Caco-2 (cell line): Measurements from ENCODE around the gene DRP2. TPM values are rescaled to one million over a fixed set of nuclear protein-coding genes. Genes with fewer than 3 reads are reported as not detected.

ENCODE experiments used
- BruUV-seq: library from RNA; stranded (reverse); fragments of 400-500 nt; replicated peaks from 2 replicates; lab custom pipeline; 2021; lab: Mats Ljungman, UMichigan
- CTCF ChIA-PET: fragments of 300-600 bp; sonication (Branson Sonifier 250); formaldehyde crosslinking; loops from one replicate; lab custom pipeline; 2022; ENCODE audit warnings: antibody characterized with exemption; lab: Charles Lee
- POLR2A ChIA-PET: fragments of 300-600 bp; sonication (Branson Sonifier 250); formaldehyde crosslinking; loops from one replicate; lab custom pipeline; 2022; ENCODE audit warnings: antibody characterized with exemption; lab: Charles Lee
- DNase-seq, 2 experiments: peaks; one replicate each; pipeline versions ENCODE4 v3.0.0 to v3.0.0-alpha.2; 2020 to 2022
- H3K27me3 ChIP-seq: replicated peaks from 2 replicates; pipeline ENCODE4 v1.6.0; 2011; ENCODE audit warnings: low read length; ENCODE audit not compliant: control insufficient read depth, insufficient read depth
- H3K36me3 ChIP-seq: 2 replicates; pipeline ENCODE4 v1.5.1; 2011; ENCODE audit warnings: low read length; ENCODE audit not compliant: control insufficient read depth, insufficient read depth
- H3K4me1 ChIP-seq: fragments of 250-450 bp; sonication (Bioruptor Pico); 2 replicates; pipeline ENCODE4 v1.5.1; 2020; ENCODE audit warnings: mild to moderate bottlenecking
- H3K4me3 ChIP-seq: 2 replicates; pipeline ENCODE4 v1.5.1; 2011; ENCODE audit warnings: low read depth, mild to moderate bottlenecking, control low read depth, low read length
- H3K9me3 ChIP-seq: fragments of 250-450 bp; sonication (Bioruptor Pico); 2 replicates; pipeline ENCODE4 v1.5.1; 2020; ENCODE audit warnings: mild to moderate bottlenecking, moderate library complexity
- H3K27ac Mint-ChIP-seq: one replicate; pipeline ENCODE4 v1.8.0; 2022; ENCODE audit warnings: mixed read lengths; ENCODE audit not compliant: unreplicated experiment
- H3K27me3 Mint-ChIP-seq: one replicate; pipeline ENCODE4 v1.8.0; 2022; ENCODE audit warnings: mixed read lengths; ENCODE audit not compliant: insufficient read depth, unreplicated experiment
- H3K36me3 Mint-ChIP-seq: one replicate; pipeline ENCODE4 v1.8.0; 2022; ENCODE audit warnings: mild to moderate bottlenecking, mixed read lengths; ENCODE audit not compliant: insufficient read depth, unreplicated experiment
- H3K4me1 Mint-ChIP-seq: one replicate; pipeline ENCODE4 v1.8.0; 2022; ENCODE audit warnings: low read depth, mixed read lengths; ENCODE audit not compliant: unreplicated experiment
- H3K4me3 Mint-ChIP-seq: one replicate; pipeline ENCODE4 v1.8.0; 2022; ENCODE audit warnings: mild to moderate bottlenecking, moderate library complexity, mixed read lengths; ENCODE audit not compliant: unreplicated experiment
- H3K9me3 Mint-ChIP-seq: one replicate; pipeline ENCODE4 v1.8.0; 2022; ENCODE audit warnings: mixed read lengths; ENCODE audit not compliant: unreplicated experiment
- CTCF ChIP-seq, 2 experiments: fragments of 200-600 bp in 1 of 2; IDR thresholded peaks; 1 replicate in 1 of 2; 2 replicates in 1 of 2; pipeline versions ENCODE4 v1.5.1 to v1.8.0; 2011 to 2022; ENCODE audit warnings: antibody characterized with exemption in 1 of 2, control low read depth in 1 of 2, inconsistent platforms in 1 of 2, low read depth in 1 of 2, low read length in 1 of 2, mild to moderate bottlenecking in 1 of 2, moderate library complexity in 1 of 2; ENCODE audit not compliant: insufficient read depth in 1 of 2, severe bottlenecking in 1 of 2, unreplicated experiment in 1 of 2
- intact Hi-C: fragments of 100-400 bp; cut with micrococcal nuclease; formaldehyde crosslinking; loops from one replicate; pipeline ENCODE4 v1.10.0; 2022; ENCODE audit not compliant: unreplicated experiment
- total RNA-seq: library from RNA; stranded (reverse); gene quantifications from 2 replicates; pipeline ENCODE4 v1.2.3, GENCODE V29; 2022

The DRP2 gene
- total RNA-seq, 1 experiment from 2014 or later: 0.09 TPM

GRCh38 chrX:101206471-101206870, 13.1 kb upstream of the DRP2 start:
- POLR2A ChIA-PET: no interaction called here
- Histone ChIP-seq H3K9me3 (no peaks in the 10 kb centered on the region), H3K27me3 (no peaks in the 10 kb centered on the region), H3K4me3 (no peak overlapping the region), H3K36me3 (no peaks in the 10 kb centered on the region), H3K4me1 (no peaks in the 10 kb centered on the region)
- Mint-ChIP-seq H3K4me3 (no peak overlapping the region), H3K27me3 (no peaks in the 10 kb centered on the region), H3K36me3 (no peaks in the 10 kb centered on the region), H3K9me3 (no peaks in the 10 kb centered on the region), H3K27ac (no peak overlapping the region), H3K4me1 (peaks cover 7% of the 10 kb centered on the region)
- intact Hi-C loops: loop anchor here (1.0 to 2.0 kb wide), 3 partner anchors 109 to 521 kb away; no protein-coding TSS in a partner anchor
- no TSS peak for BruUV-seq
- CTCF ChIA-PET: no interaction called here
- peak; percentile 20 to 42 for TF ChIP-seq CTCF (IDR thresholded peaks at IDR 0.05; ENCODE audit: insufficient read depth in 1 of 2, low read depth in 1 of 2, low read length in 1 of 2, severe bottlenecking in 1 of 2, unreplicated experiment in 1 of 2)
- peak in 1 of 2 experiments; percentile 29 for DNase-seq

GRCh38 chrX:101208152-101208905, 11.3 kb upstream of the DRP2 start:
- H3K36me3 Mint-ChIP-seq: no peaks in the 10 kb centered on the region
- H3K4me1 ChIP-seq: no peaks in the 10 kb centered on the region
- no peak overlapping the region for H3K27ac Mint-ChIP-seq
- TF ChIP-seq CTCF (IDR thresholded peaks at IDR 0.05; ENCODE audit: insufficient read depth in 1 of 2, low read depth in 1 of 2, low read length in 1 of 2, severe bottlenecking in 1 of 2, unreplicated experiment in 1 of 2): no peak
- no peaks in the 10 kb centered on the region for H3K36me3 ChIP-seq
- CTCF ChIA-PET: interaction anchor here (0.6 kb wide), 1 partner anchor 11 kb away, joined by 3 read pairs; the partner anchor contains the start of gene DRP2
- no peaks in the 10 kb centered on the region for H3K27me3 Mint-ChIP-seq
- H3K27me3 ChIP-seq: no peaks in the 10 kb centered on the region
- no peak overlapping the region for H3K4me3 ChIP-seq
- H3K9me3 ChIP-seq: no peaks in the 10 kb centered on the region
- POLR2A ChIA-PET: no interaction called here
- no TSS peak for BruUV-seq
- no peak overlapping the region for H3K4me3 Mint-ChIP-seq
- H3K9me3 Mint-ChIP-seq: no peaks in the 10 kb centered on the region
- H3K4me1 Mint-ChIP-seq: peaks cover 7% of the 10 kb centered on the region
- DNase-seq: no peak
- intact Hi-C loops: no loop called here

- Histone ChIP-seq H3K4me3 (no peak overlapping the region), H3K9me3 (no peaks in the 10 kb centered on the region), H3K36me3 (no peaks in the 10 kb centered on the region), H3K27me3 (no peaks in the 10 kb centered on the region), H3K4me1 (no peaks in the 10 kb centered on the region)
- no peak for TF ChIP-seq CTCF (IDR thresholded peaks at IDR 0.05; ENCODE audit: insufficient read depth in 1 of 2, low read depth in 1 of 2, low read length in 1 of 2, severe bottlenecking in 1 of 2, unreplicated experiment in 1 of 2)
- H3K9me3 Mint-ChIP-seq: no peaks in the 10 kb centered on the region
- no TSS peak for BruUV-seq
- no peak overlapping the region for H3K4me3 Mint-ChIP-seq
- ChIA-PET CTCF (no interaction called here), POLR2A (no interaction called here)
- intact Hi-C loops: no loop called here
- no peaks in the 10 kb centered on the region for H3K36me3 Mint-ChIP-seq
- H3K27me3 Mint-ChIP-seq: no peaks in the 10 kb centered on the region
- H3K4me1 Mint-ChIP-seq: peaks cover 7% of the 10 kb centered on the region
- no peak for DNase-seq
- H3K27ac Mint-ChIP-seq: no peak overlapping the region
These were observed 9.0 kb upstream of the DRP2 start for GRCh38 chrX:101210630-101211029.
